Skeletal muscle satellite cell (primary cell): ENCODE measurements around the gene BCR.

Source experiments
- H3K27me3 ChIP-seq: 2 replicates; pipeline ENCODE4 v1.7.0; 2013; ENCODE audit warnings: low read length; ENCODE audit not compliant: control insufficient read depth, insufficient read depth
- H3K36me3 ChIP-seq: 2 replicates; pipeline ENCODE4 v1.7.0; 2013; ENCODE audit warnings: mild to moderate bottlenecking, control low read depth, low read length; ENCODE audit not compliant: insufficient read depth
- H3K4me1 ChIP-seq: 2 replicates; pipeline ENCODE4 v1.7.0; 2013; ENCODE audit warnings: low read length; ENCODE audit not compliant: control insufficient read depth, insufficient read depth
- H3K4me2 ChIP-seq: 2 replicates; pipeline ENCODE4 v1.7.0; 2013; ENCODE audit warnings: mild to moderate bottlenecking, low read length
- H3K4me3 ChIP-seq: 2 replicates; pipeline ENCODE4 v1.7.0; 2013; ENCODE audit warnings: low read length
- H3K9ac ChIP-seq: 2 replicates; pipeline ENCODE4 v1.7.0; 2013; ENCODE audit warnings: mild to moderate bottlenecking, low read depth, low read length, moderate library complexity
- H3K9me3 ChIP-seq: replicated peaks from 2 replicates; pipeline ENCODE4 v1.7.0; 2013; ENCODE audit warnings: mild to moderate bottlenecking, control low read depth, low read length

The BCR gene

DNA sequence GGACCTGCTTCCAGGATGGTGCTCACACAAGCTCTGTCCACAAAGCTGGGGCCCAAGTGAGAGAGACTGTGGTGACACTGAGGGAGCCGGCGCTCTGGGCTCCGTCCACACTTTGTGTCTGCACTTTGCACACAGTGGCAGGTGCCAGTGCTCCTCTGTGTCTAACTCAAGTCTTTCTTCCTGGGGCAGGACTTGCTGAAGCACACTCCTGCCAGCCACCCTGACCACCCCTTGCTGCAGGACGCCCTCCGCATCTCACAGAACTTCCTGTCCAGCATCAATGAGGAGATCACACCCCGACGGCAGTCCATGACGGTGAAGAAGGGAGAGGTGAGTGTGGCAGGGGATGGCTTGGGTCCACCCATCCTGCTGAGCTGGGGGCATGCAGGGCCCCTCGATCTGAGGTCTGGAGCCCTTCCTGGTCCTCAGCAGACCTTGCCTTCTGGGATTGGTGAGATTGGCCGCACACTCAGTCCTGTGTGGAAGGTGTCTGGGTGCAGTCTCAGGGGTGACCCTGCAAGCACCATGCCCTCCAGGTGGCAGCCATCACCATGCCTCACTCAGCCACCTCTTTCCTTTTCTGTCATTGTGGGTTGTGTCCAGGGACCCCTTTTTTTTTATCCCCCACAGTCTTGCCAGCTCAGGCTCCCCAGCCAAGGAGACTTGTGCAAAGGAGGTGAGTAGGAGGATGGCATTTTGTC lies 93.3 kb downstream of the BCR start:
- Histone ChIP-seq H3K27me3 (no peaks in the 10 kb centered on the region), H3K4me1 (no peaks in the 10 kb centered on the region), H3K36me3 (peaks cover 19% of the 10 kb centered on the region), H3K4me3 (no peak overlapping the region), H3K9me3 (no peaks in the 10 kb centered on the region), H3K9ac (no peak overlapping the region), H3K4me2 (no peak overlapping the region)

DNA sequence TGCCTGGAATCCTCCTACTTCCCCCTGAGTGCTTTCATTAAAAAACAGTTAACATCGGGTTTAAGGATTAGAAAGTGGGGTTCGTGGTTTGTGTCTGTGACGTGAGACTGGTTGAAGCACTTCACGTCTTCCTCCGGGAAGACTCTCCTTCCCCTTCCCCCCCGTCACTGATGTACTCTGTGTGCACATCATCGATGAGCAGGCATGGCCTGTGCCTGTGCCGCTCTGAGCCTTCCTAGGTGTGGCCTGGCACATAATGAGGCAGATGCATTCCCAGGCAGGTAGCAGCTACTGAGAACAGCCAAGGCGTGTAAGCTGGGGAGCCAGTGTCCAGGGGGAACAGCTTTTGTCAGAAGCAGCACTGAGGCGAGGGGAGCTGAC lies 93.8 kb downstream of the BCR start:
- no peaks in the 10 kb centered on the region for H3K27me3 ChIP-seq
- peaks cover 19% of the 10 kb centered on the region for H3K36me3 ChIP-seq

DNA sequence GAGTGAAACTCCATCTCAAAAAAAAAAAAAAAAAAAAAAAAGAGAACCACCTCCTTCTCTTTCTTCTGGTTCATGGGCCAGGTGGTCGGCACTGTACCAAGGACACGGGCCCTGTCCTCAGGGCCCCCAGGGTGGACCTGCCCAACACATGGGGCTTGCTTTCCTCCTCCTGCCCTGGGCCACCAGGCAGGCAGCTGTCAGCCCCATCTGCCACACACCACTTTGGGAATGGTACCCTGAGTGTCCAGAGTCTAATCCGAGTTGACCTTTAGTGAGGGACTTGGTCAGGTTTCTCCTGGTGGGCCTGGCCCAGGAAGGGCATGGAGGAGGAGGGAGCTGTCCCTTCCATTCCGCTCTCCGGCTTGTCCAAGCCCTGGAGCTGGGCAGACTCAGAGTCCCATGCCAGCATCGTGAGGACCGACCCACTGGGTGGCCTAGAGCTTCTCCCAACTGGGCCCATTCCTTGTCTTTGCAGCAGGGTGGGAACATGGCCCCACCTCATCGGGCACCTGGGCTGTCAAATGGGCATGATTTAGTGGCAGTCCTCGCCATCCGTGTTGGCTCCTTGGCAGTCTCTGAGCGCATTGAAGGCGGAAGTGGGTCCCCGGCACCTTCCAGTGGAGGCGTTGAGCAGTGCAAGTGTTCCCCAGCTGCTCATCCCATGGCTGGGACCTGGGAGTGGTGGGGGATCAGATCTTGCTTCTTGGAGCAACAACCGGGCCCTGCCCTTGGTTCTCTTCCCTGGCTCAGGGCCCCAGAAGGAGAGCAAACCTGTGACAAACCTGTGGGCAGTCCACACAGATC lies 94.8 kb downstream of the BCR start:
- no peak overlapping the region for H3K9ac ChIP-seq
- no peak overlapping the region for H3K4me2 ChIP-seq
- H3K4me3 ChIP-seq = no peak overlapping the region
- H3K4me1 ChIP-seq = no peaks in the 10 kb centered on the region
- H3K36me3 ChIP-seq = peaks cover 24% of the 10 kb centered on the region
- no peaks in the 10 kb centered on the region for H3K27me3 ChIP-seq
- no peaks in the 10 kb centered on the region for H3K9me3 ChIP-seq

More for the DNA sequence above, 93.8 kb downstream of the BCR start:
- no peak overlapping the region for H3K4me3 ChIP-seq
- H3K4me1 ChIP-seq = no peaks in the 10 kb centered on the region
- H3K9me3 ChIP-seq = no peaks in the 10 kb centered on the region
- H3K4me2 ChIP-seq = no peak overlapping the region
- H3K9ac ChIP-seq = no peak overlapping the region

DNA sequence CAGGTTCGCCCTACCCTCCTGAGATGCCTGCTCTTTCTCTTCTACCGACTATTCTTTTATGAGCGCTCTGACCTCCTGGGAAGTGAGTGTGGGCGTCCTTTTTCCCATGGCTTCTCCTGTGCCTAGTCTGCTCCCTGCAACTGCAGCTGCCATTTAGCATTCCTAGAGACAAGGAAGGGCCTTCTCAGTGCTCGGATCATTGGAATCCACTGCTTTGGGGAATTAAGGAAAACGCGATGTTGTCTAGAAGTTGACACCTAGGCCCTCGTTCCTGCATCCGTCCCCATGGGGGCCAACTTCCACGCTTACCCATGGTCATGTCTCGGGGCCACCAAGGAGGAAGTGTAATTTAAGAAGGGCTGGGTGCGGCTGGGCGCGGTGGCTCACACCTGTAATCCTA lies 95.4 kb downstream of the BCR start:
- no peak overlapping the region for H3K4me2 ChIP-seq
- H3K4me3 ChIP-seq = no peak overlapping the region
- H3K4me1 ChIP-seq = no peaks in the 10 kb centered on the region
- H3K36me3 ChIP-seq = peaks cover 31% of the 10 kb centered on the region
- no peak overlapping the region for H3K9ac ChIP-seq
- no peaks in the 10 kb centered on the region for H3K9me3 ChIP-seq
- no peaks in the 10 kb centered on the region for H3K27me3 ChIP-seq

DNA sequence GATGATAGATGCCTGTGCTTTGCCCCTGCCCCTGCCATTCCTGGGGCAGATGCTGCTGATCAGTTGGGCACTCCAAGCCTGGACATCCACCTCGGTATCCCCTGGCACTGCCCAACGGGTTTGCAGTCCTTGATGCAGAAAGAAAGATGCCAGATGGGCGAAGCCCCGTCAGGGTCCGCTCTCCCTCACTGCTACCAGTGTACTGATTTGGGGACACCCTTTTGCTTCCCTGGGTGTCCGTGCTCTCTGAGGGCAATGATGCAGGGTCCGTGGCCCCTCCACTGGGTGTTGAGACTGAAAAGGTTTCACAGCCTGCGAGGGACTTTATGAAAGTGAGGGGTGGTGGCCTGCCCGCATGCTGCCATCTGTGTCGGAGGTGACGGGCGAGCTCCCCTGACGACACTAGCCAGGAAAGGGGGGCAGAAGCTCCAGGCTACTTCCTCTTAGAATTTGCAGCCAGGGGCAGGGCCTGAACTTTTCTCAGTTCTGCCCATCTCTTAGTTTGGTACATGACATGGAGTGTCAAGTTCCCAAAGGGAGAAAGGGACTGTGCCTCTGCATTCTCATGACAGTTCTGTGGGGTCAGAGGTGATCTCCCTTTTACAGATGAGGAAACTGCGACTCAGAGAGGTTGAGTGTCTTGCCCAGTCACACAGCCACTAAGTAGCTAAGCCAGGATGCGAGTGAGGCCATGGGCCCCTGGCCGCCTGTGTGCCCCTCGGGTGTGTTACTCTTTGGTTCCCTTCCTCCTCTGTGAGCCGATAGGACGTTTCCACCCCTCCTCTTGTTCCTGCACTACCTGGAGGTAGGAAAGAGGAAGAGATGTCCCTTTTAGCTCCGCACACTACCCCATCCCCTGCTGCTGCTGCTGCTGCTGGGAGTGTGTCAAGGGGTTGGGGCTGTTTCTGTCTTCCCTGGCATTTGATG lies 96.6 kb downstream of the BCR start:
- Histone ChIP-seq H3K4me1 (peaks cover 9% of the 10 kb centered on the region), H3K4me2 (no peak overlapping the region), H3K9ac (no peak overlapping the region), H3K27me3 (no peaks in the 10 kb centered on the region), H3K9me3 (no peaks in the 10 kb centered on the region), H3K36me3 (peaks cover 31% of the 10 kb centered on the region), H3K4me3 (no peak overlapping the region)

DNA sequence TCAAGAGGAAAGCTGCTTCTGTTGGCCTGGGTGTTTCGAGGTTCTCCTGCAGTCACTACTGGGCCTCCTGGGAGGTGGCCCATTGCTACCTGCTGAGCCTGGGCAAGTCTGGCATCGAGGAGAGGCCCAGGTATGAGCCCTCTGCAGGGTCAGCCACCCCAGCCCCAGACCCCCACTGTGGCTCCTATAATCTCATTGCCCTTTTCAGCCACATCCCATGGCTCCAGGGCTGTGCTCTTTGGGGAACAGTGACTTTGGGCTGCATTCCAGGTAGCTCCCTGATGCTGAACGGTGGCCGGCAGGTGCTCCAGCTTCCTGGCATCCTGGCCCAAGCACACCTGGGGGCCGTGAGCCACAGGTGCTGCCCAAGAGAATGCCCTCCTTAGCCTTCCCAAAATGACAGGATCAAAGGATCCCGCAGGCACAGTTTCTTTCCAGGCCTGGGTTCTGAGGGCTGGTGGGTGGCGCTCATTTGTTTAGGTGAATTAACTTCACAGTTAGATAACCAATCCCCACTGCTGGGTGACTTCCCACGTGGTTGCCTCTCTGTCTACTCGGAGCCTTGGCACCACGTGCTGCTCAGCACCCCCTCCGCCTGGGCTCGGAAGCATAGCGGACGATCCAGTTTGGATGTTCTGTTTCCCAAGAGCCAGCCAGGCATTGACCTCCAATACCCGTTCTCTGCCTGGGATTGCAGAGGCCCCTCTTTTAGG lies 97.4 kb downstream of the BCR start:
- no peak overlapping the region for H3K4me2 ChIP-seq
- H3K4me3 ChIP-seq = no peak overlapping the region
- peaks cover 16% of the 10 kb centered on the region for H3K4me1 ChIP-seq
- peaks cover 31% of the 10 kb centered on the region for H3K36me3 ChIP-seq
- no peak overlapping the region for H3K9ac ChIP-seq
- no peaks in the 10 kb centered on the region for H3K9me3 ChIP-seq
- no peaks in the 10 kb centered on the region for H3K27me3 ChIP-seq

DNA sequence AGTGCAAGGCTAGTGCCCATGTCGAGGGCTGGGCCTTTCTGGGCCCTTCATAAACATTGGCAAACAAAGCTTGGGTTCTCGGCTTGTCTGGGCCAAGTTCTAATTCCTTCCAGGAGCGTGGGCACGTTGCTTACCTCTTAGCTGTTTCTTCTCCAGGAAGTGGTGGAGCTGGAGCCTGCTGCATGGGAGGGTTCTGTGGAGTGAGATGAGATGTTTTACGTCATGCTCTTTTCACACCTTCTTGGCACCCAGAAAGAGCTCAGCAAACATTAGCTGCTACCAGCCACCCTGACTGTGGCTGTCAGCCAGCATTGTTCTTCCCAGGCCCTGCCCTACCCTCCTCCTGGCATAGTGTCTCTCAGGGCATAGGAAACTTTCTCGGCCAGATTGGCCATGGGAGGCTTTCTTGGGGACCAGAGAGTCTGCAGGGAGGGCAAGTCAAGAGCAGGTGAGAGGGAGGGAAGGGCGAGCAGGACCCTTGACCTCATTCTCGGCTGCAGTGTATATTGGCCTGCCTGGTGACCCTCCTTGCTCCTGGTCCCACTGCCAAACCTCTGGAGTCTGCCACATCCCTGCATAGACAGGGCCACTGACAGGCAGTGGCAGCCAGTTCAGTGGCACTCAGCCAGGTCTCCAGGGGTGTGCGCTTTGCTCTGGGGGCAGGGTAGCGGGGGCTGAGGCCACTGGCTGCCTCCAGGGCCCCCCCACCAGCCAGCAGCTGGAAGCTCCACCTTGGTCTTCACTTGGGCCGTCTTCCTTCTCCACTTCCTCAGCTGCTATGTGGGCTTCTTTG lies 98.8 kb downstream of the BCR start:
- H3K27me3 ChIP-seq = no peaks in the 10 kb centered on the region
- H3K36me3 ChIP-seq = peaks cover 21% of the 10 kb centered on the region
- peaks cover 16% of the 10 kb centered on the region for H3K4me1 ChIP-seq
- no peak overlapping the region for H3K4me2 ChIP-seq
- H3K4me3 ChIP-seq = no peak overlapping the region
- H3K9me3 ChIP-seq = no peaks in the 10 kb centered on the region
- H3K9ac ChIP-seq = no peak overlapping the region

DNA sequence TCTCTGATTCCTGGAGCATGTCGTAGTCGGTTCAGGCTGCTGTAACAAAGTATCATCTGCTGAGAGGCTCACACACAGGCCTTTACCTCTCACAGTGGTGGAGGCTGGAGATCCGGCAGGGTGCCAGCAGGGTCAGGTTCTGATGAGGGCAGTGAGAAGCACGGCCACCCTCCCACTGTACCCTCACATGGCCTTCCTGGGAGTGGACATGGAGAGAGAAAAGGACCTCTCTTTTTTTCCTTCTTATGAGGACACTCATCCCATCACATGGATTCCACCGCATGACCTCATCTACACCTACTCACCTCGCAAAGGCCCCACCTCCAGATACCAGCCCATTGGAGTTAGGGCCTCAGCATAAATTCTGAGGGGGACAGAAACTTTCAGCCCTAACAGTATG lies 99.5 kb downstream of the BCR start:
- no peak overlapping the region for H3K4me2 ChIP-seq
- no peak overlapping the region for H3K9ac ChIP-seq
- peaks cover 16% of the 10 kb centered on the region for H3K4me1 ChIP-seq
- no peaks in the 10 kb centered on the region for H3K9me3 ChIP-seq
- peaks cover 23% of the 10 kb centered on the region for H3K36me3 ChIP-seq
- no peaks in the 10 kb centered on the region for H3K27me3 ChIP-seq
- no peak overlapping the region for H3K4me3 ChIP-seq

DNA sequence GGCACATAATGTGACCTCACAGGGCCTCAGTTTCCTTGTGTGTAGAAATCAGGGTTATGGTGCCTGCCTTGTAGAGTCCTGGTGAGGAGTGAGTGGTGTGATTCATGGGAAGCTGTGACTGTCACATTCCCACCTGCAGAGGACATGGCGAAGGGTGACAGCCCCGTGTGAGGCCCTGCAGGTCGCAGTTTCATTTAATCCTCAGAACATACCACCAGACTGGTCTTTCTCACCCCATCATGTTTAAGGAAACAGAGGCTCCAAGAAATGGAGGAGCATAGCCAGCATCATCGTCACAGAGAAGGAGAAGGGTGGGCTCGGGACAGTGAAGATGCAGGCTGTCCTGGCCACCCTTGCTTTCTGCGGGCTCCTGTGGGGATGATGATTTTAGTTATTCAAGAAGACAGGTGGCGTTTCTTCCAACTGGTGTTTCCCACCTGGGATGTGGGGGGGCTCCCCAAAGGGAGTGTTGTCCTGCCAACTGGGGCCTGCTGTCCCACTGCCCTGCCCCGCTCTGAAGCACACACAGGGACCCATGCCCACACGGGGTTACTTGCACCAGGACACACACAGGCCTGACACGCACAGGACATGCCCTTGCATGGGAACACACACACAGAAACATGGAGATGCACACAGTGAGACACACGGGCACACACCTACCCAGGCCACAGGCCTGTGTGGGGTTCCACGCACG lies 100.2 kb downstream of the BCR start:
- H3K4me2 ChIP-seq = no peak overlapping the region
- H3K27me3 ChIP-seq = no peaks in the 10 kb centered on the region
- peaks cover 16% of the 10 kb centered on the region for H3K4me1 ChIP-seq
- no peak overlapping the region for H3K4me3 ChIP-seq
- H3K9me3 ChIP-seq = no peaks in the 10 kb centered on the region
- peaks cover 23% of the 10 kb centered on the region for H3K36me3 ChIP-seq
- no peak overlapping the region for H3K9ac ChIP-seq

DNA sequence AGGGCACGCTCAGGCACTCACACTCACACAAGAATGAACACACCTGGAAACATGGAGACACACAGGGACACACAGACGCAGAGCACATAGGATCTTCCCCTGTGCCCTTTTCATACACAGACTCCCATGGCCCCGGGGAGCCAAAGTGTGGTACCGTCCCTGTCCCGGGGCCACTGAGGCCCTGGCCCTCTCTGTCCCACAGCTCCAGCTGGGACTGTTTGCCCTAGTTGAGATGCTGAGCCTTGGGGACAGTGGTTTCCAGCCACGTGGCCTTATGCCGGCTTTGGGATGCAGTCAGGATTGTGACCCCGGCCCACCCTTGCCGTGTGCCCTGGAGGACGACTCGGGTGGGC lies 100.7 kb downstream of the BCR start:
- Histone ChIP-seq H3K4me1 (peaks cover 16% of the 10 kb centered on the region), H3K4me3 (no peak overlapping the region), H3K36me3 (peaks cover 23% of the 10 kb centered on the region), H3K9me3 (no peaks in the 10 kb centered on the region), H3K4me2 (no peak overlapping the region), H3K27me3 (no peaks in the 10 kb centered on the region), H3K9ac (peak overlapping the region; percentile 7)
